ENCODE measurements around the gene PPP3CB. TPM values are rescaled to one million over a fixed set of nuclear protein-coding genes. Genes with fewer than 3 reads are reported as not detected.

PPP3CB gene
- total and polyA plus RNA-seq, 7 donors, result 21.0 to 103 (median 75.5) TPM

DNA sequence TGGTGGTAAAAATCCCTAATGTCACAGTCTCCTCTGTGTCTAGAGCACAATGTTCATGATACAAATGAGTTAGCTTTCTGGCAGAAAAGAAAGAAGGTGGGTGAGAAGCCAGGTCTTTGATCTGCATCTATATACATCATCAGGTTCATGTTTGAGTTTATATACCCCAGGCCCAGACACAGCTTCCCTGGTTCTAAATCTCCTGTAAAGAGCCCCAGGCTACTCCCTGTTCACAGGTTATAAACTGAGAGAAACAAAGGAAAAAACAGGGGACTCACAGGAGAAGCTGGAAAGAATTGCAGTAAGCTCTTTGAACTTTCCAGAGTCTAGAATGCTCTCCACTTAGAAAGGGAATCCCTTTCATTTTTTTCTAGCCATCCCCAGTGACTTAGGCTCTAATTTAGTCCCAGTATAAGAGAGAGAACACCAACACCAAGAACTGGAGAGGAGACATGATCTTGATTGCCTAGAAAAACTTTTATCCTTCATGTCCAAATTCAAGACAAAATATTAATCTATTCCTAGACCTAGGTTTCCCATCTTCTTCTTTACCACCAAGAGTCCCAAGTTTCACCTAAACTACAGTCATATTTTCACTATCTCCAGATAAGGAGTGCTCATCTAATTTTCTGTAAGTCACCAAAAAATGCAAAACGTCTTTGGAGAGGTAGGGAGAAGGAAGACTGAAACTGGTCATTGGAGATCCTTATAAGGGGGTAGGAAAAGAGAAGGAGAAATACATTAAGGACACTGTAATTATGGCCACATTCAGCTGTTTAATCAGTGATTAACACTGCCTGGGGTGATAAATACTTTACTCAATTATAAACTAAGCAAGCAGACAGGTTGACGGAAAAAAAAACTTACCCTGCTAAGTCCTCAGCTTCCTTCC, 62.9 kb downstream of the PPP3CB start:
- H3K36me3 ChIP-seq, result peaks cover 0 to 42% (median 6%) of the 10 kb centered on the region in 4 donors
- no peak overlapping the region for H3K4me3 ChIP-seq
- H3K4me1 ChIP-seq, result no peaks in the 10 kb centered on the region
- intact Hi-C loops (cut with DNase I), result no loop called here
- TF ChIP-seq POLR2AphosphoS5 (IDR thresholded peaks at IDR 0.05) (no peak), EP300 (IDR thresholded peaks at IDR 0.05) (no peak), POLR2A (IDR thresholded peaks at IDR 0.05) (no peak)
- TF ChIP-seq, protein P1, sequence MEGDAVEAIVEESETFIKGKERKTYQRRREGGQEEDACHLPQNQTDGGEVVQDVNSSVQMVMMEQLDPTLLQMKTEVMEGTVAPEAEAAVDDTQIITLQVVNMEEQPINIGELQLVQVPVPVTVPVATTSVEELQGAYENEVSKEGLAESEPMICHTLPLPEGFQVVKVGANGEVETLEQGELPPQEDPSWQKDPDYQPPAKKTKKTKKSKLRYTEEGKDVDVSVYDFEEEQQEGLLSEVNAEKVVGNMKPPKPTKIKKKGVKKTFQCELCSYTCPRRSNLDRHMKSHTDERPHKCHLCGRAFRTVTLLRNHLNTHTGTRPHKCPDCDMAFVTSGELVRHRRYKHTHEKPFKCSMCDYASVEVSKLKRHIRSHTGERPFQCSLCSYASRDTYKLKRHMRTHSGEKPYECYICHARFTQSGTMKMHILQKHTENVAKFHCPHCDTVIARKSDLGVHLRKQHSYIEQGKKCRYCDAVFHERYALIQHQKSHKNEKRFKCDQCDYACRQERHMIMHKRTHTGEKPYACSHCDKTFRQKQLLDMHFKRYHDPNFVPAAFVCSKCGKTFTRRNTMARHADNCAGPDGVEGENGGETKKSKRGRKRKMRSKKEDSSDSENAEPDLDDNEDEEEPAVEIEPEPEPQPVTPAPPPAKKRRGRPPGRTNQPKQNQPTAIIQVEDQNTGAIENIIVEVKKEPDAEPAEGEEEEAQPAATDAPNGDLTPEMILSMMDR (IDR thresholded peaks at IDR 0.05), result no peak
- no peaks in the 10 kb centered on the region for H3K27me3 ChIP-seq
- H3K9me3 ChIP-seq, result no peaks in the 10 kb centered on the region
- DNase-seq, result no peak
- H3K27ac ChIP-seq, result no peak overlapping the region
- 73 to 87% methylated on average over 2 of the region's 2 CpGs for WGBS, 2 donors

- Histone ChIP-seq H3K4me1 (no peaks in the 10 kb centered on the region), H3K36me3 (peaks cover 22 to 68% (median 36%) of the 10 kb centered on the region in 4 donors), H3K9me3 (no peaks in the 10 kb centered on the region), H3K27ac (no peak overlapping the region), H3K4me3 (no peak overlapping the region), H3K27me3 (no peaks in the 10 kb centered on the region)
- intact Hi-C loops (cut with DNase I), result no loop called here
- no peak for DNase-seq
- 90 to 98% methylated on average over 4 of the region's 4 CpGs for WGBS, 2 donors
- TF ChIP-seq POLR2AphosphoS5 (IDR thresholded peaks at IDR 0.05) (no peak), EP300 (IDR thresholded peaks at IDR 0.05) (no peak), POLR2A (IDR thresholded peaks at IDR 0.05) (no peak)
- TF ChIP-seq, protein P1 (IDR thresholded peaks at IDR 0.05), result no peak
Observed at GRCh38 chr10:73426318-73426717, 69.5 kb downstream of the PPP3CB start.

- Histone ChIP-seq H3K9me3 (no peaks in the 10 kb centered on the region), H3K27me3 (no peaks in the 10 kb centered on the region), H3K4me3 (no peak overlapping the region), H3K4me1 (no peaks in the 10 kb centered on the region), H3K27ac (no peak overlapping the region), H3K36me3 (peaks cover 22 to 68% (median 36%) of the 10 kb centered on the region in 4 donors)
- DNase-seq, result no peak
- TF ChIP-seq EP300 (IDR thresholded peaks at IDR 0.05), result no peak
- no peak for TF ChIP-seq POLR2A (IDR thresholded peaks at IDR 0.05)
- no peak for TF ChIP-seq POLR2AphosphoS5 (IDR thresholded peaks at IDR 0.05)
- TF ChIP-seq, protein P1 (IDR thresholded peaks at IDR 0.05), result no peak
- WGBS, 2 donors, result 78 to 94% methylated on average over 3 of the region's 3 CpGs
- intact Hi-C loops (cut with DNase I), result no loop called here
Observed at GRCh38 chr10:73424478-73424877, 71.3 kb downstream of the PPP3CB start.

DNA sequence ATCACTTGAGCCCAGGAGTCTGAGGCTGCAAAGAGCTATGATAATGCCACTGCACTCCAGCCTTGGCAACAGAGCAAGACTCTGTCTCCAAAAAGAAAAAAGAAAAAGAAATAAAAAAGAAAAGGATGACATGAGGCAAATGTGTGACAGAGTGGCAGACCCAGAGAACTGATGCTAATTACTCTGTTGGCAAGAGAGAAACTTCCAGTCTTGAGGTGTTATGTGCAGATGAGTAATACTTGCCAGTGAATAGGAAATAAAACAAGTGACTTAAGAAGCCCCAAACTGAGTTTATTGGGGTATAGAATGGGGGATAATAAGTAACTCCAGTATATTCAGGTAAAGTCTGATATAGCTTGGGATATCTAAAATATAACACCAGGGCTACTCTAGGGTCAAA, 72.5 kb downstream of the PPP3CB start:
- Histone ChIP-seq H3K27ac (no peak overlapping the region), H3K4me3 (no peak overlapping the region), H3K36me3 (peaks cover 22 to 67% (median 36%) of the 10 kb centered on the region in 4 donors), H3K9me3 (no peaks in the 10 kb centered on the region), H3K27me3 (no peaks in the 10 kb centered on the region), H3K4me1 (no peaks in the 10 kb centered on the region)
- intact Hi-C loops (cut with DNase I), result no loop called here
- TF ChIP-seq POLR2AphosphoS5 (IDR thresholded peaks at IDR 0.05) (no peak), EP300 (IDR thresholded peaks at IDR 0.05) (no peak), POLR2A (IDR thresholded peaks at IDR 0.05) (no peak)
- DNase-seq, result no peak

DNA sequence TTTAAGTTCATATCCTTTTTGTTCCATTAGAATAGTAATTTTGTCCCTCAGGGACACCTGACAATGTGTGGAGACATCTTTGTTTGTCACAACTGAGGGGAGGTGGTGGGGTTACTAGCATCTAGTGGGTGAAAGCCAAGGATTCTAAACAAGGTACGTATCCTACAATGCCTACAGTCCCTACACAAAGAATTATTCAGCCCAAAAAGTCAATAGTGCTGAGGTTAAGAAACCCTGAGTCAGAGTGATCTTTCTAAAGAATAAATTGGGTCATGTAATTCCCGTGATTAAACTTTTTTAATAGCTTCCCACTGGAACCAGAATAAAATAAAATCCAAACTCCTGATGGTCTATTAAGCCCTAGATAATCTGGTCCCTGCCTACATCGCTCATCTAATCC, 79.3 kb downstream of the PPP3CB start:
- WGBS, 2 donors, result 93 to 94% methylated on average over 3 of the region's 3 CpGs
- peaks cover 0 to 25% (median 20%) of the 10 kb centered on the region in 4 donors for H3K4me1 ChIP-seq
- no peak for DNase-seq
- no peaks in the 10 kb centered on the region for H3K27me3 ChIP-seq
- no peaks in the 10 kb centered on the region for H3K9me3 ChIP-seq
- H3K4me3 ChIP-seq, result no peak overlapping the region
- no peak overlapping the region for H3K27ac ChIP-seq
- H3K36me3 ChIP-seq, result peaks cover 0 to under 1% (median 0%) of the 10 kb centered on the region in 4 donors
- TF ChIP-seq, protein P1 (IDR thresholded peaks at IDR 0.05), result no peak
- no peak for TF ChIP-seq POLR2AphosphoS5 (IDR thresholded peaks at IDR 0.05)
- no peak for TF ChIP-seq POLR2A (IDR thresholded peaks at IDR 0.05)
- TF ChIP-seq EP300 (IDR thresholded peaks at IDR 0.05), result no peak
- intact Hi-C loops (cut with DNase I), result no loop called here
